Hematopoietic multipotent progenitor cell treated with erythropoietin and hydrocortisone succinate and interleukin-3 and kit ligand, for 15 days (in vitro differentiated cells): ENCODE measurements around the gene ZNF433.

ENCODE experiments used
- DNase-seq: peaks from one replicate; pipeline ENCODE4 v3.0.0-alpha.2; 2015; ENCODE audit warnings: low spot score

ZNF433 gene

DNA sequence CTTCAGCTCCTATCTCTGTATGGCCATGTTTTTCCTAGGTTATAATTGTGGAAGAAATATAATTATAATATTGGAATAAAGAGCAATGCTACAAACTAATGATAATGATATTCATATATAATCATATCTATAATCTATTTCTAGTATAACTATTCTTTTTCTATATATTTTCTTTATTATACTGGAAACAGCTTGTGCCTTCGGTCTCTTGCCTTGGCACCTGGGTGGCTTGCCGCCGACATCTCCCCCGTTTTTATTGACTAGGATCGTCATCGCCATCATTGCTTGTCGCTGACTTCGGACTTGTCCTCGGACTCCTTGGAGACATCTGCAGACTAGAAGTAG lies 46.4 kb downstream of the ZNF433 start:
- DNase-seq = no peak

GRCh38 chr19:11987405-11988281 lies 47.8 kb downstream of the ZNF433 start:
- DNase-seq = peak; percentile 89

DNA sequence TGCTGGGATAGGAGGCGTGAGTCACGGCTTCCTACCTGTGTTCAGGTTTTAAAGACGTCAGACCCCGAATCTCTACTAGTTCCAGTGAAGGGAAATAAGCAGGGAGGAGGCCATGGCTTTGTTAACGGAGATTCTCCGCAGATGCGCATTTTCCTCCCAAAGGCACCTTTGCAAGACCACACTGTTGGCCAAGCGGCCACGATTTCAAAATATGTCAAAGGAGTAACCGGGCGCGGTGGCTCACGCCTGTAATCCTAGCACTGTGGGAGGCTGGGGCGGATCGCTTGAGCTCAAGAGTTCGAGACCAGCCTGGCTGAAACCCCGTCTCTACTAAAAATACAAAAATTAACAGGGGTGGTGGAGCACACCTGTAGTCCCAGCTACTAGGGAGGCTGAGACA lies 48.7 kb downstream of the ZNF433 start:
- DNase-seq = no peak

DNA sequence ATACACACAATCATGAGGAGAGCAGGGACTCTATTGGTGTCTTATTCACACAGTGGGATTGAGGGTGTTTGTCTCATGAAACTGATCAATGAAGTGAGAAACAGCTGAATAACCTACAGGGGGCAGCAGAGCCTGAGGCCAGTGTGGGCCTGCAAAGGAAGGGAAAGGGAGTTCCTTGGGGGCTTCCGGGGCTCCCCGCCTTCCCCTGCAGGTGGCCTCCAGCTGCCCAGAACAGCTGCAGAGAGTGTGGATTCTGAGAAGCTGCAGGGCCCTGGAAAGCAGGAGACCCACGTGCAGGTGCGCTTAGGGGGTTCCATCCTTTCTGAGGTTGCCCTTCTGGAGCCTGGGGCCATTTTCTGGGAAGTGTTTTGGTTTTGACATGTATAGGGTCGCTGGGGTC lies 50.5 kb downstream of the ZNF433 start:
- DNase-seq = no peak

- no peak for DNase-seq
Measured at GRCh38 chr19:11982526-11982925, 53.0 kb downstream of the ZNF433 start.

GRCh38 chr19:11979527-11979926 lies 56.0 kb downstream of the ZNF433 start:
- no peak for DNase-seq

DNA sequence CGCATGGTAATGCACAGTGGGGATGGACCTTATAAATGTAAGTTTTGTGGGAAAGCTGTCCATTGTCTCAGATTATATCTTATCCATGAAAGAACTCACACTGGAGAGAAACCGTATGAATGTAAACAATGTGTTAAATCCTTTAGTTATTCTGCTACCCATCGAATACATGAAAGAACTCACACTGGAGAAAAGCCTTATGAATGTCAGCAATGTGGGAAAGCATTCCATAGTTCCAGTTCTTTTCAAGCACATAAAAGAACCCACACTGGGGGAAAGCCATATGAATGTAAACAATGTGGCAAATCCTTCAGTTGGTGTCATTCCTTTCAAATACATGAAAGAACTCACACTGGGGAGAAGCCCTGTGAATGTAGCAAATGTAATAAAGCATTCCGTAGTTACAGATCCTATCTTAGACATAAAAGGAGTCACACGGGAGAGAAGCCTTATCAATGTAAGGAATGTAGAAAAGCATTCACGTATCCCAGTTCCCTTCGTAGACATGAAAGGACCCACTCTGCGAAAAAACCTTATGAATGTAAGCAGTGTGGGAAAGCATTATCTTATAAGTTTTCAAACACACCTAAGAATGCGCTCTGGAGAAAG lies 56.9 kb downstream of the ZNF433 start:
- no peak for DNase-seq

DNA sequence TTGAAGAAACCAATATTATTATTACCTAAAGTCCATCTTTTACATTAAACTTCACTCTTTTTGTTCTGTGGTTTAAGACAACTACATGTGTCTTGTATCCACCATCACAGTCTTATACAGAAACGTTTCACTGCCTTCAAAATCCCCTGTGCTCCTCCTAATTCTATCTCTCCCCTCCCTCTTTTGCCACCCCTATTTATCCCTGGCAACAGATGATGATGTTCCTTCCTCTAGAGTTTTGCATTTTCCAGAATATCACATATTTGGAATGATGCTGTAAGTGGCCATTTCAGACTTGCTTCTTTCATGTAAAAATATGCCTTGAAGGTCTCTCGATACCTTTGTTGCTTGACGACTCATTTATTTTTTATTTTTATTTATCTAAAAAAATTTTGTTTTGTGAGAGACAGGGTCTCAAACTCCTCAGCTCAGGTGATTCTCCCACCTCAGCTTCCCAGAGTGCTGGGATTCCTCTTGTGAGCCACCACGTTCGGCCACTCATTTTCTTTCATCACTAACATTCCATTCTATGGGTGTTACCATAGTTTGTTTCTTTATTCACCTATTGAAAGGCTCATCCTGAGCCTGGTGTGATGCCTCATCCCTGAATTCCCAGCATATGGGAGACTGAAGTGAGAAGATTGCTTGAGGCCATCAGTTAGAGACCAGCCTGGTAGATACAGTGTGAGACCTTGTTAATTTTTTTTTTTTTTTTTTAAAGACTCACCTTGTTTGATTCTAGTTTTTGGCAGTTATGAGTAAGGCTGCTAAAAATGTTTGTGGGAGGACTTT lies 62.3 kb downstream of the ZNF433 start:
- no peak for DNase-seq

DNA sequence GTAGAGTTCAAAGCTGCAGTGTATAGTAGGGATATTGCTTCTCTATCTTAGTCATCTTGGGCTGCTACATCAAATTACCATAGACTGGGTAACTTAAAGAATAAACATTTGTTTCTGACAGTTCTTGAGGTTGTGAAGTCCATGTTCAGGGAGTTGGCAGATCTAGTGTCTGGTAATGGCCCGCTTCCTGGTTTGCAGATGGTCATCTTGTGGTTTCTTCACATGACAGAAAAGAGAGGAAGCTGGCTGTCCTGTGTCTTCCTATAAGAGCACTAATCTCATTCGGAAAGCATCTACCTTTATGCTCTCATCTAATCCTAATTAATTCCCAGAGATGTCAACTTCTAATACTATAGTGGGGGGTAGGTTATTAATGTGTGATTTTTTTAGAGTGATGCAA lies 64.4 kb downstream of the ZNF433 start:
- no peak for DNase-seq

DNA sequence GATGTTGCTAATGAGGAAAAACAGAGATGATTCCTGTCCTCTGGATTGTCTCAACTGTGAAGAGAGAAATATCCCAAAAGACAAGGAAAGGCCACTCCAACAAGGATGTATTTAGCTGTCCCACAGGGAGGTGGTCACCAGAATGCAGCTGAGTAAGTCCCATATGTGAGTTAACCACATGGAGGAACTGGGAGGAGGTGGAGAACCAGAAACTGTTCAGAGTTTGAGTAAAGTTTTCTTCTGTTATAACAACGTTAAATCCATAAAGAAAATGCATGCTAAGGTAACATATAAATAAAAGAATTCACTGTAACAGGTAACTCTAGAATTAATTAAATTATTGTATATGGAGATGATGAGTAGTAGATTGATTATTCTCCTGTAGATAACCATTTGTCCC lies 65.3 kb downstream of the ZNF433 start:
- DNase-seq = no peak

DNA sequence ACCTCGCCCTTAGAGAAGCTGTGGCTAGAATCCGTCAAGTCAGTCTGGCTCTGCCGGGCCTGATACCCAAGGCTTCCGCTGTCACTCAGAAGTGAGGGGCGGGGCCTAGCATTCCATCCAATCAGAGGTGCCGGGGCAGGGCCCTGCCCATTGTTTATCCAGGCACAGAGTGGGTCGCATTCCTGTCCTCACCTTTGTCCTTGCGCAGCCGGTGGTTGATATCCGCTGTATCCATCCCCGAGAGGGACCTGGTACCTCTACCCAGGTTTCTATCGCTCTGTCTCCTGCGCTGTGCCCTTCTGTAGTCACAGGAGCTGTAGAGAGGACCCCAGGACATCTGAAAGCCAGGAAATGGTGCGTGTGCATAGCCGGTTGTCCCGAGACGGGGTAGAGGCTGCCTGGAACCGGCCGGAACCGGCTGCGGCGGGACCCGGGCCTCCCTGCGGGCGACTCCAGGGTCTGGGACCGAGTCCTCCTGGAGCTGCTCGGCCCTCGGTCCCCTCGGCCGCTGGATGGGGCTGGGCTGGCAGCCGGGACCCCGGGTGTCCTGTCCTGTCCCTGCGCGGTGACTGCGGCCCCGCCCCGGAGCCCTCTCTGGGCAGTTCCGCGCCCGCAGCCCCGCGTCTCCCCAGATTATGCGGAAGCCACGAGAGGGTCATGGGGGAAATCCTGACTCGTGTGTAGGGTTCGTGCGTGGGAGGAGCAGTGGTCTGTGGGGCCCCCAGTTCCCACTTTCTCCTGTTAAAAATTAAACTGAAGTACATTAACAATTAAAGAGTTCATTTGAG lies 70.4 kb downstream of the ZNF433 start, which contains the start of gene ZNF763:
Gene ZNF763 (plus strand): TSS at position 183 of the 788 bp plus-strand sequence. CDS start 169 bp downstream, at position 352.
- DNase-seq = peak; percentile 83
